ENCODE measurements around the gene MAD1L1.

DNA sequence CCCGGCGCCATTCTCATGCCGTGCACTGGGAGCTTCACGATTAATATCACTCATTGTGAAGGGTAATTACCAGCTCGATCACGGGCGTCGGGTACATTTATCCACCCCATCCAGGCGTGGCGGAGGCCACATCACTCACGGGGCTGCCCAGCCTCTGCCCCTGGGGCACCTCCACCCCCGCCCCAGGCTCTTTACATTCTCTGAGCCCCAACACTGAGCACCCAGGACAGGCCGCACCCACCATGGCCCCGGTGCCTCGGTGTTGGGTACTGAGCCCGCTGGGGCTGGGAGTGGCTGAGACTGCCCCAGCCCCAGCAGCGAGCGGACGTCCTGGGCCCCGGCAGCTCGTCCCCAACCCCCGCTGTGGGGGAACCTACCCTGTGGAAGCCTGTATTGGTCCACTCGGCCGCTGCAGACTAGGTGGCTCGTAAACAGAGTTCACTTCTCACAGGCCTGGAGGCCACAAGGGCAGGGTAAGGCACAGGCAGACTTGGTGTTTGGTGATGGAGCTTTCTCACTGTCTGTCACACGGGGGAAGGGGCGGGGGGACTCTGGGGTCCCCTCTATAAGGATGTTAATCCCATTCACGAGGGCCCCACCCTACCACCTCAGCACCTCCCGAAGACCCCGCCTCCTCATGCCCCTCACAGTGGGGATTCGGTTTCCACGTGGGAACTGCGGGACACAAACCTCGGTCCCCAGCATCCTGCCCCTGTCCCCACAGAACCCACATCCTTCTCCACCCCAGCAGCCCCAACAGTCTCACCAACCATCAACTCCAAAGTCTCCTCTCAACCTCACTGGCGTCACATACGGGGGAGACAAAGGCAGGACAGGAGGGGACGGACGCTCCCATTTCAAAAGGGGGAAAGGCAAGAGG is 378.5 kb downstream of the MAD1L1 start:
- TF ChIP-seq, protein P1, sequence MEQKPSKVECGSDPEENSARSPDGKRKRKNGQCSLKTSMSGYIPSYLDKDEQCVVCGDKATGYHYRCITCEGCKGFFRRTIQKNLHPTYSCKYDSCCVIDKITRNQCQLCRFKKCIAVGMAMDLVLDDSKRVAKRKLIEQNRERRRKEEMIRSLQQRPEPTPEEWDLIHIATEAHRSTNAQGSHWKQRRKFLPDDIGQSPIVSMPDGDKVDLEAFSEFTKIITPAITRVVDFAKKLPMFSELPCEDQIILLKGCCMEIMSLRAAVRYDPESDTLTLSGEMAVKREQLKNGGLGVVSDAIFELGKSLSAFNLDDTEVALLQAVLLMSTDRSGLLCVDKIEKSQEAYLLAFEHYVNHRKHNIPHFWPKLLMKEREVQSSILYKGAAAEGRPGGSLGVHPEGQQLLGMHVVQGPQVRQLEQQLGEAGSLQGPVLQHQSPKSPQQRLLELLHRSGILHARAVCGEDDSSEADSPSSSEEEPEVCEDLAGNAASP (CRISPR knock-in tag; IDR thresholded peaks at IDR 0.05; ENCODE audit: borderline replicate concordance), result no peak
- TF ChIP-seq ZFP82 (CRISPR knock-in tag; IDR thresholded peaks at IDR 0.05; ENCODE audit: borderline replicate concordance) (no peak), ZNF747 (CRISPR knock-in tag; IDR thresholded peaks at IDR 0.05; ENCODE audit: borderline replicate concordance) (no peak)
- TF ChIP-seq, protein P2, sequence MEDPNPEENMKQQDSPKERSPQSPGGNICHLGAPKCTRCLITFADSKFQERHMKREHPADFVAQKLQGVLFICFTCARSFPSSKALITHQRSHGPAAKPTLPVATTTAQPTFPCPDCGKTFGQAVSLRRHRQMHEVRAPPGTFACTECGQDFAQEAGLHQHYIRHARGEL (CRISPR knock-in tag; IDR thresholded peaks at IDR 0.05), result no peak
- TF ChIP-seq, protein P3, sequence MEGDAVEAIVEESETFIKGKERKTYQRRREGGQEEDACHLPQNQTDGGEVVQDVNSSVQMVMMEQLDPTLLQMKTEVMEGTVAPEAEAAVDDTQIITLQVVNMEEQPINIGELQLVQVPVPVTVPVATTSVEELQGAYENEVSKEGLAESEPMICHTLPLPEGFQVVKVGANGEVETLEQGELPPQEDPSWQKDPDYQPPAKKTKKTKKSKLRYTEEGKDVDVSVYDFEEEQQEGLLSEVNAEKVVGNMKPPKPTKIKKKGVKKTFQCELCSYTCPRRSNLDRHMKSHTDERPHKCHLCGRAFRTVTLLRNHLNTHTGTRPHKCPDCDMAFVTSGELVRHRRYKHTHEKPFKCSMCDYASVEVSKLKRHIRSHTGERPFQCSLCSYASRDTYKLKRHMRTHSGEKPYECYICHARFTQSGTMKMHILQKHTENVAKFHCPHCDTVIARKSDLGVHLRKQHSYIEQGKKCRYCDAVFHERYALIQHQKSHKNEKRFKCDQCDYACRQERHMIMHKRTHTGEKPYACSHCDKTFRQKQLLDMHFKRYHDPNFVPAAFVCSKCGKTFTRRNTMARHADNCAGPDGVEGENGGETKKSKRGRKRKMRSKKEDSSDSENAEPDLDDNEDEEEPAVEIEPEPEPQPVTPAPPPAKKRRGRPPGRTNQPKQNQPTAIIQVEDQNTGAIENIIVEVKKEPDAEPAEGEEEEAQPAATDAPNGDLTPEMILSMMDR (CRISPR knock-in tag; IDR thresholded peaks at IDR 0.05), result no peak

Measured in HepG2 (cell line).